ENCODE results near the gene SECISBP2L.

- TF ChIP-seq CTCF (IDR thresholded peaks at IDR 0.05) (no peak), POLR2A (IDR thresholded peaks at IDR 0.05) (no peak)
Measured at GRCh38 chr15:49058559-49058958, 12.3 kb upstream of the SECISBP2L start.
